Measurements from ENCODE around the gene WNT3A.

Gene WNT3A

GRCh38 chr1:228007049-228007800, 427 bp downstream of the WNT3A start:
- no peak for TF ChIP-seq ZNF565 (CRISPR knock-in tag; conservative IDR thresholded peaks at IDR 0.05; ENCODE audit: low read depth)
- TF ChIP-seq SNAI2 (CRISPR knock-in tag; IDR thresholded peaks at IDR 0.05) = no peak
- TF ChIP-seq OSR1 (CRISPR knock-in tag; IDR thresholded peaks at IDR 0.05) = no peak
- no peak for TF ChIP-seq TOX (CRISPR knock-in tag; IDR thresholded peaks at IDR 0.05; ENCODE audit: borderline replicate concordance)
- TF ChIP-seq CSDC2 (CRISPR knock-in tag; IDR thresholded peaks at IDR 0.05) = no peak
- TF ChIP-seq PATZ1 (CRISPR knock-in tag; IDR thresholded peaks at IDR 0.05; ENCODE audit: borderline replicate concordance) = no peak
- TF ChIP-seq ISL1 (CRISPR knock-in tag; IDR thresholded peaks at IDR 0.05) = no peak
- TF ChIP-seq ZFP30 (CRISPR knock-in tag; IDR thresholded peaks at IDR 0.05) = no peak
- no peak for TF ChIP-seq TCF4 (CRISPR knock-in tag; IDR thresholded peaks at IDR 0.05; ENCODE audit: borderline replicate concordance)
- TF ChIP-seq BACH2 (CRISPR knock-in tag; IDR thresholded peaks at IDR 0.05; ENCODE audit: borderline replicate concordance) = no peak
- TF ChIP-seq, protein P1, sequence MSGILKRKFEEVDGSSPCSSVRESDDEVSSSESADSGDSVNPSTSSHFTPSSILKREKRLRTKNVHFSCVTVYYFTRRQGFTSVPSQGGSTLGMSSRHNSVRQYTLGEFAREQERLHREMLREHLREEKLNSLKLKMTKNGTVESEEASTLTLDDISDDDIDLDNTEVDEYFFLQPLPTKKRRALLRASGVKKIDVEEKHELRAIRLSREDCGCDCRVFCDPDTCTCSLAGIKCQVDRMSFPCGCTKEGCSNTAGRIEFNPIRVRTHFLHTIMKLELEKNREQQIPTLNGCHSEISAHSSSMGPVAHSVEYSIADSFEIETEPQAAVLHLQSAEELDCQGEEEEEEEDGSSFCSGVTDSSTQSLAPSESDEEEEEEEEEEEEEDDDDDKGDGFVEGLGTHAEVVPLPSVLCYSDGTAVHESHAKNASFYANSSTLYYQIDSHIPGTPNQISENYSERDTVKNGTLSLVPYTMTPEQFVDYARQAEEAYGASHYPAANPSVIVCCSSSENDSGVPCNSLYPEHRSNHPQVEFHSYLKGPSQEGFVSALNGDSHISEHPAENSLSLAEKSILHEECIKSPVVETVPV (CRISPR knock-in tag; IDR thresholded peaks at IDR 0.05) = no peak
- TF ChIP-seq, protein P2, sequence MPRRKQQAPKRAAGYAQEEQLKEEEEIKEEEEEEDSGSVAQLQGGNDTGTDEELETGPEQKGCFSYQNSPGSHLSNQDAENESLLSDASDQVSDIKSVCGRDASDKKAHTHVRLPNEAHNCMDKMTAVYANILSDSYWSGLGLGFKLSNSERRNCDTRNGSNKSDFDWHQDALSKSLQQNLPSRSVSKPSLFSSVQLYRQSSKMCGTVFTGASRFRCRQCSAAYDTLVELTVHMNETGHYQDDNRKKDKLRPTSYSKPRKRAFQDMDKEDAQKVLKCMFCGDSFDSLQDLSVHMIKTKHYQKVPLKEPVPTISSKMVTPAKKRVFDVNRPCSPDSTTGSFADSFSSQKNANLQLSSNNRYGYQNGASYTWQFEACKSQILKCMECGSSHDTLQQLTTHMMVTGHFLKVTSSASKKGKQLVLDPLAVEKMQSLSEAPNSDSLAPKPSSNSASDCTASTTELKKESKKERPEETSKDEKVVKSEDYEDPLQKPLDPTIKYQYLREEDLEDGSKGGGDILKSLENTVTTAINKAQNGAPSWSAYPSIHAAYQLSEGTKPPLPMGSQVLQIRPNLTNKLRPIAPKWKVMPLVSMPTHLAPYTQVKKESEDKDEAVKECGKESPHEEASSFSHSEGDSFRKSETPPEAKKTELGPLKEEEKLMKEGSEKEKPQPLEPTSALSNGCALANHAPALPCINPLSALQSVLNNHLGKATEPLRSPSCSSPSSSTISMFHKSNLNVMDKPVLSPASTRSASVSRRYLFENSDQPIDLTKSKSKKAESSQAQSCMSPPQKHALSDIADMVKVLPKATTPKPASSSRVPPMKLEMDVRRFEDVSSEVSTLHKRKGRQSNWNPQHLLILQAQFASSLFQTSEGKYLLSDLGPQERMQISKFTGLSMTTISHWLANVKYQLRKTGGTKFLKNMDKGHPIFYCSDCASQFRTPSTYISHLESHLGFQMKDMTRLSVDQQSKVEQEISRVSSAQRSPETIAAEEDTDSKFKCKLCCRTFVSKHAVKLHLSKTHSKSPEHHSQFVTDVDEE (CRISPR knock-in tag; IDR thresholded peaks at IDR 0.05) = no peak
- no peak for ATAC-seq

DNA sequence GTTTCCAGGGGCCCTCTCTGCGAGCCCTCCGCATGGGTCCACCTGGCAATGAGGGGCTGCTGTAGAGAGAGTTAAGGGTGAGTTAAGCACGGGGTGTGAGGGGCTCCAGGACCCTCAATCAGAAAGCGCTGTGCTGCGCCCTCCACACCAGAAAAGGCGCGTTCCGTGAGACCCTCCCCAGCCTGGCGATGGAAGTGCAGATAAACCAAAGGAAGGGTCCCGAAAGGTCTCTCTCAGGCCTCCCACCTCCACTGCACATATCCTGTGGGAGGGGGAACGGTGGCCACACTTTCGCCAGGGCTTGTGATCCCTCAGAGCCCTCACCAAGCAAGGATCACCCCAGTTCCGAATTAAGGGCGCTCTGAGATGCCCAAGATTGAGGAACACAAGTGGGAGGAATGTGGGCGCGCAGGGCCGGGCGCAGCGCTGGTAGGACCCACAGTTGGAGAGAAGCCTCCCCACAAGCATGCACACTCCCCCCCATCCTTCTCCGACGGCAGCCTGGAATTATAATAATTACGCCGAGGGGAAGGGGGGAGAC, 1.1 kb downstream of the WNT3A start:
- no peak for TF ChIP-seq ZNF70 (CRISPR knock-in tag; IDR thresholded peaks at IDR 0.05)
- TF ChIP-seq SNAI2 (CRISPR knock-in tag; IDR thresholded peaks at IDR 0.05) = no peak
- TF ChIP-seq, protein P3, sequence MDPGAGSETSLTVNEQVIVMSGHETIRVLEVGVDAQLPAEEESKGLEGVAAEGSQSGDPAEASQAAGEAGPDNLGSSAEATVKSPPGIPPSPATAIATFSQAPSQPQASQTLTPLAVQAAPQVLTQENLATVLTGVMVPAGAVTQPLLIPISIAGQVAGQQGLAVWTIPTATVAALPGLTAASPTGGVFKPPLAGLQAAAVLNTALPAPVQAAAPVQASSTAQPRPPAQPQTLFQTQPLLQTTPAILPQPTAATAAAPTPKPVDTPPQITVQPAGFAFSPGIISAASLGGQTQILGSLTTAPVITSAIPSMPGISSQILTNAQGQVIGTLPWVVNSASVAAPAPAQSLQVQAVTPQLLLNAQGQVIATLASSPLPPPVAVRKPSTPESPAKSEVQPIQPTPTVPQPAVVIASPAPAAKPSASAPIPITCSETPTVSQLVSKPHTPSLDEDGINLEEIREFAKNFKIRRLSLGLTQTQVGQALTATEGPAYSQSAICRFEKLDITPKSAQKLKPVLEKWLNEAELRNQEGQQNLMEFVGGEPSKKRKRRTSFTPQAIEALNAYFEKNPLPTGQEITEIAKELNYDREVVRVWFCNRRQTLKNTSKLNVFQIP (CRISPR knock-in tag; IDR thresholded peaks at IDR 0.05; ENCODE audit: borderline replicate concordance, low read depth) = no peak
- TF ChIP-seq ZNF565 (CRISPR knock-in tag; conservative IDR thresholded peaks at IDR 0.05; ENCODE audit: low read depth) = no peak
- TF ChIP-seq ESRRG (CRISPR knock-in tag; IDR thresholded peaks at IDR 0.05) = no peak
- TF ChIP-seq CSDC2 (CRISPR knock-in tag; IDR thresholded peaks at IDR 0.05) = no peak
- TF ChIP-seq ZC3H10 (CRISPR knock-in tag; IDR thresholded peaks at IDR 0.05) = no peak
- no peak for TF ChIP-seq TOX (CRISPR knock-in tag; IDR thresholded peaks at IDR 0.05; ENCODE audit: borderline replicate concordance)
- no peak for TF ChIP-seq ZFP30 (CRISPR knock-in tag; IDR thresholded peaks at IDR 0.05)
- TF ChIP-seq ARNTL (CRISPR knock-in tag; IDR thresholded peaks at IDR 0.05; ENCODE audit: borderline replicate concordance, low read depth) = no peak
- no peak for TF ChIP-seq BACH2 (CRISPR knock-in tag; IDR thresholded peaks at IDR 0.05; ENCODE audit: borderline replicate concordance)
- ATAC-seq = no peak

DNA sequence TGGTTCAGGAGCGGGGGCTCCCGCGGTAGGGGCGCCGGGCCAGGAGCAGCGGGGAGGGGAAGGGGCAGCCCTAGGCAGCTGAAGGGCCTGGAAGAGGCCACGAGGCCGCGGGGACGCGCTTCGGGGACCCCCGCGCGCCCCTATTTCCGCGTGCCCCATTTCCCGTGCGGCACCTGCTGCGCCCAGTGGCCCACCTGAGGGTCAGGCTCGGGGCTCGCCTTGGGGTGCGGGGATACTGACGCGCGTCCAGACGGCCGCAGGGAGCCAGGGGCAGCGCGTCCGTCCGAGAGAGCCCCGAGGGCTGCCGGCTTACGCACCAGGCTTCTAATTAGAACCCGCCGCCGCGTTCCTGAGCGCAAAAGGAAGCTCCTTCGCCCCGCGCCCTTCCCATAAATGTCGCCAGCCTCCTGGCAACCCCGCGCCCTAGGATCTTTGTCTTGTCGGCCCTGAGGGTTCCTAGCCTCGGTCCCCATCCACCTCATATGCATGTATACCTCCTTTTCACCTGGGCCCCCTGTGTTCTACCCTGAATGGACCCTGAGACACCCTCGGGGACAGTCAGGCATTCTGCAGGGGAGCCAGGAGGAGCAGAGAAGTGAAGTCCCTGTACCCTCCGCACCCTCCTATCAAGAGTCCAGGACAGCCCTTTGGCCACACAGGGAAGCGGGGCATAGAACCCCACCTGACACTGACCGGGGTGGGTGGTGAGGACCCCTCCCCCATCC, 1.8 kb downstream of the WNT3A start:
- ATAC-seq = no peak
- no peak for TF ChIP-seq ZFP30 (CRISPR knock-in tag; IDR thresholded peaks at IDR 0.05)
- TF ChIP-seq PATZ1 (CRISPR knock-in tag; IDR thresholded peaks at IDR 0.05; ENCODE audit: borderline replicate concordance) = no peak
- no peak for TF ChIP-seq ESRRG (CRISPR knock-in tag; IDR thresholded peaks at IDR 0.05)
- TF ChIP-seq TOX (CRISPR knock-in tag; IDR thresholded peaks at IDR 0.05; ENCODE audit: borderline replicate concordance) = no peak
- TF ChIP-seq SNAI2 (CRISPR knock-in tag; IDR thresholded peaks at IDR 0.05) = no peak
- TF ChIP-seq, protein P1 (CRISPR knock-in tag; IDR thresholded peaks at IDR 0.05) = no peak
- no peak for TF ChIP-seq OSR1 (CRISPR knock-in tag; IDR thresholded peaks at IDR 0.05)
- TF ChIP-seq GLIS3 (CRISPR knock-in tag; IDR thresholded peaks at IDR 0.05) = no peak
- no peak for TF ChIP-seq ARNTL (CRISPR knock-in tag; IDR thresholded peaks at IDR 0.05; ENCODE audit: borderline replicate concordance, low read depth)
- no peak for TF ChIP-seq ZFP3 (CRISPR knock-in tag; IDR thresholded peaks at IDR 0.05)
- TF ChIP-seq ZNF8 (CRISPR knock-in tag; IDR thresholded peaks at IDR 0.05) = no peak
